GM19025 (cell line): ENCODE data around the gene C1orf198.

ENCODE experiments used
- ATAC-seq: cut with Tn5 transposase; IDR thresholded peaks from one replicate; pipeline ENCODE4 v1.9.1; 2021; ENCODE audit warnings: mild to moderate bottlenecking, low read depth, moderate library complexity; ENCODE audit not compliant: unreplicated experiment

The C1orf198 gene

DNA sequence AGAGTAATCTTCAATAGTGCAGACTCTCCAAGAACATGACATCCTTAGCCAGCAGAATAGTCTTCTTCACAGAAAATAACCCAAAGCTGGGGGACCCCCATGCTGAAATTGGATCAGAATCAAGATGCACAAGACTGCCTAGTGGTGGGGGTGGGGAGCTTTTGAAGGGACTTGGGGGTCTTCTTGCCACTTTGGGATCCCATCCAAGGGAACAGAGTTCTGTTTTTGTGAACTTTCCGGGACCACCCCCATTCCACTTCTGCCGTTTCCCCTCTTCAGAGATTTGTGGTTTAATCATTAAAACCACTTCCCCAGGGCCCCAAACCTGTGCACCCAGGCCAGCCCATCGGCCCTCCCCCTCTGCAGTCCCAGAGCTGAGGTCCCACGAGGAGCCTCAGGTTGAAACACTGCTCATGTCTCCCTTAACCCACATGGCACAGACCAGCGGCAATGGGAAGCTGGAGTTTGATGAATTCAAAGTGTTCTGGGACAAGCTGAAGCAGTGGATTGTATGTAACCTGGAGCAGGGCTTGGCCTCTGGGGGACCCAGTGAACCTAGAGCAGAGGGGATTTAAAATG, 76.2 kb downstream of the C1orf198 start:
- no peak for ATAC-seq

- no peak for ATAC-seq
Measured at GRCh38 chr1:230790026-230790425, 78.3 kb downstream of the C1orf198 start.

GRCh38 chr1:230788561-230789275, 79.6 kb downstream of the C1orf198 start:
- ATAC-seq = no peak

- no peak for ATAC-seq
Measured at GRCh38 chr1:230787471-230787870, 80.8 kb downstream of the C1orf198 start.
